Activated CD4-positive, CD25-positive, alpha-beta regulatory T cell treated with anti-CD3 and anti-CD28 coated beads, Interleukin-2, amount 50 U/mL, for 72 hours (primary cell): ENCODE data around the gene KIAA0232.

Experiments used
- DNase-seq: peaks from one replicate; pipeline ENCODE4 v3.0.0; 2021

KIAA0232 gene, protein sequence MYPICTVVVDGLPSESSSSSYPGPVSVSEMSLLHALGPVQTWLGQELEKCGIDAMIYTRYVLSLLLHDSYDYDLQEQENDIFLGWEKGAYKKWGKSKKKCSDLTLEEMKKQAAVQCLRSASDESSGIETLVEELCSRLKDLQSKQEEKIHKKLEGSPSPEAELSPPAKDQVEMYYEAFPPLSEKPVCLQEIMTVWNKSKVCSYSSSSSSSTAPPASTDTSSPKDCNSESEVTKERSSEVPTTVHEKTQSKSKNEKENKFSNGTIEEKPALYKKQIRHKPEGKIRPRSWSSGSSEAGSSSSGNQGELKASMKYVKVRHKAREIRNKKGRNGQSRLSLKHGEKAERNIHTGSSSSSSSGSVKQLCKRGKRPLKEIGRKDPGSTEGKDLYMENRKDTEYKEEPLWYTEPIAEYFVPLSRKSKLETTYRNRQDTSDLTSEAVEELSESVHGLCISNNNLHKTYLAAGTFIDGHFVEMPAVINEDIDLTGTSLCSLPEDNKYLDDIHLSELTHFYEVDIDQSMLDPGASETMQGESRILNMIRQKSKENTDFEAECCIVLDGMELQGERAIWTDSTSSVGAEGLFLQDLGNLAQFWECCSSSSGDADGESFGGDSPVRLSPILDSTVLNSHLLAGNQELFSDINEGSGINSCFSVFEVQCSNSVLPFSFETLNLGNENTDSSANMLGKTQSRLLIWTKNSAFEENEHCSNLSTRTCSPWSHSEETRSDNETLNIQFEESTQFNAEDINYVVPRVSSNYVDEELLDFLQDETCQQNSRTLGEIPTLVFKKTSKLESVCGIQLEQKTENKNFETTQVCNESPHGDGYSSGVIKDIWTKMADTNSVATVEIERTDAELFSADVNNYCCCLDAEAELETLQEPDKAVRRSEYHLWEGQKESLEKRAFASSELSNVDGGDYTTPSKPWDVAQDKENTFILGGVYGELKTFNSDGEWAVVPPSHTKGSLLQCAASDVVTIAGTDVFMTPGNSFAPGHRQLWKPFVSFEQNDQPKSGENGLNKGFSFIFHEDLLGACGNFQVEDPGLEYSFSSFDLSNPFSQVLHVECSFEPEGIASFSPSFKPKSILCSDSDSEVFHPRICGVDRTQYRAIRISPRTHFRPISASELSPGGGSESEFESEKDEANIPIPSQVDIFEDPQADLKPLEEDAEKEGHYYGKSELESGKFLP (N-terminal part only)

DNA sequence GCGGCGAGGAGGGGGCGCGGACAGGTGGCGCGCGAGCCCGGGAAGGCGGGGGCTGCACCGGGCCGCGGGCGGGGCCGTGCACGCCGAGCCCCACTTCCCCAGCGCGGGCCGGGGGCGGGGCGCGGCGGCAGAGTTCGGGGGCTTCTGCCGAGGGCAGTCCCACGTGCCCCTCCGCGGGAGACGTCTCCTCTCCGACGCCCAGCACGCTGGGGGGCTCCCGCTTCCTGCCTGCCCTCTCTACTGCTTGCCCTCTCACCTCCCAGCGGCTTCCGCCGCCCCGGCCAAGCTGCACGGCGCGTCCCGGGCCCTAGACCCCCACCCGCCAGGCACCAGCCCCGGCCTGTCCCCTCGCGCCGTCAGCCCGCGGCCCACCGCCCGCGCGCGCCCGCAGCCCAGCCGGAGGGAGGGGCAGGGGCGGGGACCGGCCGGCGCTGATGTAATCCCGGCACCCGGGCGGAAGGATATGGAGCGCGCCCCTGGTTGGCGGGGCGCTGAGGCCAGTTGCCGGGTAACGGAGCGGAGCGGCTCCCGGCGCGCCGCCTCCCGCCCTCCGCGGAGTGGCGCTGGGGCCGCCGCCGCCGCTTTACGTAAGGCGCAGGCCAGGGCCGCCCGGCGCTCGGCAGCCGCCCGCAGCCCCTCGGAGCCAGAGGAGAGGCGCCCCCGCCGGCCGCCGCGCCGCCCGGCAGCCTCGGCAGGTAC is at the start of gene KIAA0232:
TSS of gene KIAA0232 (plus strand) at position 581 of the 699 bp plus-strand sequence. CDS start 41,727 bp downstream, outside the sequence.
- DNase-seq, result peak; percentile 91

- DNase-seq, result no peak
Observed at GRCh38 chr4:6733358-6734164, 49.0 kb upstream of the KIAA0232 start.

DNA sequence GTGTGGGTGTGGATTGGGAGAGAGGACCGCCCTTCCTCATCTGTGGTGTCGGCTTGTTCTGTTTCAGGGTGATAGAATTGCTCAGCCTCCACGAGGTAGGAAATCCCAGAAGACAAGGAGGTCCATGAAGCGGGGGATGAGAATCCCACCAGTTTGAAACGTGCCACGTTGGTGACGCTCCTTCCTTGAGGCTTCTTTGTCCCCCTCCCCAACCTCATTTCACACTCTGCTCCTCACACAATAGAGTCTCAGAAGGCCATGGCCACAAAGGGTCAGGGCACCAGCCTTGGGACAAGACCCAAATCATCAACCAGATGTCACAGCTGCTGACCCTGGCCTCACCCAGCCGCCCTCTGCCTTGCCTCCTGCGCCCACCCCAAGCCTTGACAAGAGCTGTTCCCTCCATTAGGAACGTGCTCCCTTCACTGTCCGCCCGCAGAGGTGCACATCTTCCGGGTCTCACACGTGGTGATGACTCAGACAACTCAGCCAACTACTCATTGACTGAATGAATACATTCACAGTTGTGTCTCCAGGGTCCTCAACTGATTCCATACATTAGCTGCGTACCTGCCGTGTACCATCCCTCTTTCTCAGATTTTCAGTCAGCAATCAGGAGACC is 48.3 kb upstream of the KIAA0232 start:
- no peak for DNase-seq

DNA sequence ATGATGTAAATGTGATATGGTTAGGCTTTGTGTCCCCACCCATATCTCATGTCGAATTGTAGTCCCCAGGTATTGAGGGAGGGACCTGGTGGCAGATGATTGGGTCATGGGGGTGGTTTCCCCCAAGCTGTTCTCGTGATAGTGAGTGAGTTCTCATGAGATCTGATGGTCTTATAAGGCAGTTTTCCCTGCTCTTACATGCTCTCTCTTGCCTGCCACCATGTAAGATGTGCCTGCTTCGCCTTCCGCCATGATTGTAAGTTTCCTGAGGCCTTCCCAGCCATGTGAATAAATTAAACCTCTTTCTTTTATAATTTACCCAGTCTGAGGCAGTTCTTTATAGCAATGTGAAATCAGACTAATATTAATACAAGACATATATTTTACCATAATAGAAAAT is 42.6 kb upstream of the KIAA0232 start:
- no peak for DNase-seq

- DNase-seq, result no peak
Observed at GRCh38 chr4:6740347-6740746, 42.2 kb upstream of the KIAA0232 start.

GRCh38 chr4:6742507-6742906 is 40.0 kb upstream of the KIAA0232 start:
- DNase-seq, result no peak

DNA sequence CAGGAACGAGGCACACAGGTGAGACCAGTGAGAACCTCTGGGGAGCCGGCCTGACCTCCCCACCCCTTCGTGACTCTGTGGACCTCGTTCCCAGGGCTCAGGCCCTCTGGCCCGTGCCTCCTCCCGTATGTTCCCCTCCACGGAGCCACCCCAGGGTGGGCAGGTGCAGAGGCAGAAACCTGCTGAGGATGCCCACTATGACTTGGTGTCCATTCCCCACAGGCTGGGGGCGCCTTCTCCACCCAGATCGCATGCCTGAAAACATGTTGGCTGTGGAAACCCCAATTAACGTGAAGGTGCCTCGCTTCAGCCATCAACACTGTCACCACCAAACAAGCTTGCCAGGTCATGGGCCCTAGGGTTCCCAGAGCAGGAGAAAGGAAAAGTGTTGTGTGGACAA is 39.5 kb upstream of the KIAA0232 start:
- DNase-seq, result no peak

GRCh38 chr4:6746721-6747293 is 35.7 kb upstream of the KIAA0232 start:
- DNase-seq, result no peak

- DNase-seq, result no peak
Observed at GRCh38 chr4:6747294-6748051, 35.1 kb upstream of the KIAA0232 start.

DNA sequence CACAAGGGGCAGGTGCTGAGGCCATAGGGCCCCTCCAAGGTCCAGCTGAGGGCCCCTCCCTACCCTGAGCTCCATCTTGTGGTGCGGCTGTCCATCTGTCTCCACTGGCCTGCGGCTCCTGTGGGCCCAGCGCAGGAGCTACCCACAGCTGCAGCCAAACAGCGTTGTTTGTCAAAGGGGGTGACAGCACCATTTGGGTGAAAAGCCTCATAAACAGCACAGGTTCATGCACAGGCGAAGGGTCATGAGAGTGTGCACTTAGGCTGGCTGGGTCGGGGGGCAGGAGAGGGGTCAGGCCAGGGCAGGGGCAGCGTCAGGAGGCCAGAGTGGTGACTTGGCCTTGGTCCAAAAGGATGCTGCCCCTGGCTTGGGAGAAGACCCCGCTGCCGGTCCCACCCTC is 34.2 kb upstream of the KIAA0232 start:
- no peak for DNase-seq

GRCh38 chr4:6749340-6750171 is 33.0 kb upstream of the KIAA0232 start:
- DNase-seq, result no peak

GRCh38 chr4:6750286-6751221 is 32.0 kb upstream of the KIAA0232 start:
- no peak for DNase-seq

- no peak for DNase-seq
Observed at GRCh38 chr4:6751611-6752485, 30.7 kb upstream of the KIAA0232 start.

DNA sequence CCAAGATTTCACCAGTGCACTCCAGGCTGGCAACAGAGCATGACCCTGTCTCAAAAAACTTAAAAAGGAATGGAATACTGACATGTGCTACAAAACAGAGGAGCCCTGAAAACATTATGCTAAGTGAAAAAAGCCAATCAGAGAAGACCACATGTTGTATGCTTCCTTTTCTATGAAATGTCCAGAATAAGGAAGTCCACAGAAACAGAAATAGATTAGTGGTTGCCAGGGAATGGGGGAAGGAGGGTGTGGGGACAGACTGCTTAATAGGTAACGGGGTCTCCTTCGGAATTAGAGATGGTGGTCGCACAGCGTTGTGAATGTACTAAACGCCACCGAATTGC is 30.1 kb upstream of the KIAA0232 start:
- no peak for DNase-seq

- no peak for DNase-seq
Observed at GRCh38 chr4:6753103-6753560, 29.4 kb upstream of the KIAA0232 start.

DNA sequence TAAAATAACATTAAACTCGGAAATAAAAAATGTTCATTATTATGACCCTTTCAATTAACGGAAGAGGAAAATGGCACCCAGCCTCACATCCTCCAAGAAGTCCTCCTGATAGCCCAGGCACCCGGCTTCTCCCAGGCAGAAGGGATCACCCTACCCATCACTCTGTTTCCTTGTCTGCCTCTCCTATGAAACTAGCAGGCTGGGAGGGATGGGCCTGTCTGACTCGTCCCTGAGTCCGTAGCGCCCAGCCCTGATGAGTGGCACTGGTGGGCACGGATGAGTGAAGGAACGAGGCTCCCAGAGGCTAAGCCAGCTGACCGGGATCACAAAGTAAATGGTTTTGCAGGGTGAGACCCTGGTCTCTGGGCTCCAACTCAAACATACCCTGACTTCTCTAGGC is 28.6 kb upstream of the KIAA0232 start:
- DNase-seq, result no peak
